Measurements from ENCODE around the gene GPR34.

Gene GPR34

GRCh38 chrX:41677183-41678060 lies 11.4 kb upstream of the GPR34 start:
- Histone ChIP-seq H3K9me3 (ENCODE audit: insufficient read depth, low read length) (no peaks in the 10 kb centered on the region), H3K27me3 (ENCODE audit: insufficient read depth, insufficient read length) (no peaks in the 10 kb centered on the region), H3K4me1 (ENCODE audit: insufficient read depth, insufficient read length) (no peaks in the 10 kb centered on the region), H3K36me3 (ENCODE audit: insufficient read depth, insufficient read length, low read length) (no peaks in the 10 kb centered on the region), H3K9ac (ENCODE audit: insufficient read length, low read depth) (no peak overlapping the region), H3K4me3 (ENCODE audit: insufficient read length, low read depth) (no peak overlapping the region)
- TF ChIP-seq SUZ12 (IDR thresholded peaks at IDR 0.05; ENCODE audit: extremely low read depth, insufficient read depth, insufficient read length) (no peak), YY1 (IDR thresholded peaks at IDR 0.05; ENCODE audit: insufficient read depth, insufficient read length) (no peak), ZNF274 (IDR thresholded peaks at IDR 0.05; ENCODE audit: low read depth, low read length) (no peak)
- no peak for DNase-seq (ENCODE audit: low read depth, low spot score)

GRCh38 chrX:41684138-41684537 lies 4.6 kb upstream of the GPR34 start:
- TF ChIP-seq ZNF274 (IDR thresholded peaks at IDR 0.05; ENCODE audit: low read depth, low read length) = no peak
- TF ChIP-seq SUZ12 (IDR thresholded peaks at IDR 0.05; ENCODE audit: extremely low read depth, insufficient read depth, insufficient read length) = no peak
- no peak for TF ChIP-seq YY1 (IDR thresholded peaks at IDR 0.05; ENCODE audit: insufficient read depth, insufficient read length)
- no peaks in the 10 kb centered on the region for H3K36me3 ChIP-seq (ENCODE audit: insufficient read depth, insufficient read length, low read length)
- no peak overlapping the region for H3K4me3 ChIP-seq (ENCODE audit: insufficient read length, low read depth)
- no peak for DNase-seq (ENCODE audit: low read depth, low spot score)
- no peaks in the 10 kb centered on the region for H3K27me3 ChIP-seq (ENCODE audit: insufficient read depth, insufficient read length)
- H3K4me1 ChIP-seq (ENCODE audit: insufficient read depth, insufficient read length) = no peaks in the 10 kb centered on the region
- H3K9me3 ChIP-seq (ENCODE audit: insufficient read depth, low read length) = no peaks in the 10 kb centered on the region
- H3K9ac ChIP-seq (ENCODE audit: insufficient read length, low read depth) = no peak overlapping the region

- no peak for DNase-seq (ENCODE audit: low read depth, low spot score)
Observed at GRCh38 chrX:41684940-41685339, 3.8 kb upstream of the GPR34 start.

GRCh38 chrX:41686788-41687187 lies 2.0 kb upstream of the GPR34 start:
- no peak overlapping the region for H3K4me3 ChIP-seq (ENCODE audit: insufficient read length, low read depth)
- no peak for TF ChIP-seq ZNF274 (IDR thresholded peaks at IDR 0.05; ENCODE audit: low read depth, low read length)
- no peak for TF ChIP-seq YY1 (IDR thresholded peaks at IDR 0.05; ENCODE audit: insufficient read depth, insufficient read length)
- no peak for TF ChIP-seq SUZ12 (IDR thresholded peaks at IDR 0.05; ENCODE audit: extremely low read depth, insufficient read depth, insufficient read length)
- DNase-seq (ENCODE audit: low read depth, low spot score) = no peak
- no peaks in the 10 kb centered on the region for H3K4me1 ChIP-seq (ENCODE audit: insufficient read depth, insufficient read length)
- no peaks in the 10 kb centered on the region for H3K36me3 ChIP-seq (ENCODE audit: insufficient read depth, insufficient read length, low read length)
- no peak overlapping the region for H3K9ac ChIP-seq (ENCODE audit: insufficient read length, low read depth)
- no peaks in the 10 kb centered on the region for H3K27me3 ChIP-seq (ENCODE audit: insufficient read depth, insufficient read length)
- no peaks in the 10 kb centered on the region for H3K9me3 ChIP-seq (ENCODE audit: insufficient read depth, low read length)

More at GRCh38 chrX:41684940-41685339, 3.8 kb upstream of the GPR34 start:
- no peaks in the 10 kb centered on the region for H3K27me3 ChIP-seq (ENCODE audit: insufficient read depth, insufficient read length)
- H3K9ac ChIP-seq (ENCODE audit: insufficient read length, low read depth) = no peak overlapping the region
- H3K4me3 ChIP-seq (ENCODE audit: insufficient read length, low read depth) = no peak overlapping the region
- H3K9me3 ChIP-seq (ENCODE audit: insufficient read depth, low read length) = no peaks in the 10 kb centered on the region
- no peaks in the 10 kb centered on the region for H3K36me3 ChIP-seq (ENCODE audit: insufficient read depth, insufficient read length, low read length)
- H3K4me1 ChIP-seq (ENCODE audit: insufficient read depth, insufficient read length) = no peaks in the 10 kb centered on the region
- TF ChIP-seq ZNF274 (IDR thresholded peaks at IDR 0.05; ENCODE audit: low read depth, low read length) (no peak), SUZ12 (IDR thresholded peaks at IDR 0.05; ENCODE audit: extremely low read depth, insufficient read depth, insufficient read length) (no peak), YY1 (IDR thresholded peaks at IDR 0.05; ENCODE audit: insufficient read depth, insufficient read length) (no peak)

GRCh38 chrX:41688156-41688555 lies 617 bp upstream of the GPR34 start:
- TF ChIP-seq SUZ12 (IDR thresholded peaks at IDR 0.05; ENCODE audit: extremely low read depth, insufficient read depth, insufficient read length) (no peak), ZNF274 (IDR thresholded peaks at IDR 0.05; ENCODE audit: low read depth, low read length) (no peak), YY1 (IDR thresholded peaks at IDR 0.05; ENCODE audit: insufficient read depth, insufficient read length) (no peak)
- H3K4me3 ChIP-seq (ENCODE audit: insufficient read length, low read depth) = no peak overlapping the region

GRCh38 chrX:41689711-41690110 lies 938 bp downstream of the GPR34 start:
- Histone ChIP-seq H3K27me3 (ENCODE audit: insufficient read depth, insufficient read length) (no peaks in the 10 kb centered on the region), H3K9ac (ENCODE audit: insufficient read length, low read depth) (no peak overlapping the region), H3K9me3 (ENCODE audit: insufficient read depth, low read length) (no peaks in the 10 kb centered on the region), H3K4me1 (ENCODE audit: insufficient read depth, insufficient read length) (no peaks in the 10 kb centered on the region), H3K36me3 (ENCODE audit: insufficient read depth, insufficient read length, low read length) (no peaks in the 10 kb centered on the region), H3K4me3 (ENCODE audit: insufficient read length, low read depth) (no peak overlapping the region)
- no peak for TF ChIP-seq ZNF274 (IDR thresholded peaks at IDR 0.05; ENCODE audit: low read depth, low read length)
- DNase-seq (ENCODE audit: low read depth, low spot score) = no peak

More at GRCh38 chrX:41688156-41688555, 617 bp upstream of the GPR34 start:
- H3K9me3 ChIP-seq (ENCODE audit: insufficient read depth, low read length) = no peaks in the 10 kb centered on the region
- H3K27me3 ChIP-seq (ENCODE audit: insufficient read depth, insufficient read length) = no peaks in the 10 kb centered on the region
- no peaks in the 10 kb centered on the region for H3K4me1 ChIP-seq (ENCODE audit: insufficient read depth, insufficient read length)
- no peak for DNase-seq (ENCODE audit: low read depth, low spot score)
- H3K9ac ChIP-seq (ENCODE audit: insufficient read length, low read depth) = no peak overlapping the region
- no peaks in the 10 kb centered on the region for H3K36me3 ChIP-seq (ENCODE audit: insufficient read depth, insufficient read length, low read length)

- no peak for DNase-seq (ENCODE audit: low read depth, low spot score)
- TF ChIP-seq SUZ12 (IDR thresholded peaks at IDR 0.05; ENCODE audit: extremely low read depth, insufficient read depth, insufficient read length) (no peak), ZNF274 (IDR thresholded peaks at IDR 0.05; ENCODE audit: low read depth, low read length) (no peak), YY1 (IDR thresholded peaks at IDR 0.05; ENCODE audit: insufficient read depth, insufficient read length) (no peak)
- Histone ChIP-seq H3K27me3 (ENCODE audit: insufficient read depth, insufficient read length) (no peaks in the 10 kb centered on the region), H3K4me1 (ENCODE audit: insufficient read depth, insufficient read length) (no peaks in the 10 kb centered on the region), H3K4me3 (ENCODE audit: insufficient read length, low read depth) (no peak overlapping the region), H3K36me3 (ENCODE audit: insufficient read depth, insufficient read length, low read length) (no peaks in the 10 kb centered on the region), H3K9me3 (ENCODE audit: insufficient read depth, low read length) (no peaks in the 10 kb centered on the region), H3K9ac (ENCODE audit: insufficient read length, low read depth) (no peak overlapping the region)
Observed at GRCh38 chrX:41692162-41692749, 3.5 kb downstream of the GPR34 start.

All from NT2/D1 (cell line).